Kasumi-1 (cell line): ENCODE data around the gene LEMD2.

ENCODE experiments used
- DNase-seq, 2 experiments: peaks; one replicate each; lab custom pipeline; 2025; lab: John Stamatoyannopoulos, UW

LEMD2 gene

GRCh38 chr6:33756211-33756954, 32.5 kb downstream of the LEMD2 start:
- no peak for DNase-seq

GRCh38 chr6:33755070-33755869, 33.7 kb downstream of the LEMD2 start:
- DNase-seq: no peak

- DNase-seq: no peak
Observed at GRCh38 chr6:33754222-33754621, 34.7 kb downstream of the LEMD2 start.

GRCh38 chr6:33752646-33753015, 36.3 kb downstream of the LEMD2 start:
- DNase-seq: no peak

GRCh38 chr6:33751771-33752645, 36.9 kb downstream of the LEMD2 start:
- no peak for DNase-seq

- no peak for DNase-seq
Observed at GRCh38 chr6:33750244-33750991, 38.5 kb downstream of the LEMD2 start.

GRCh38 chr6:33749401-33749800, 39.5 kb downstream of the LEMD2 start:
- DNase-seq: no peak

- no peak for DNase-seq
Observed at GRCh38 chr6:33748841-33749240, 40.1 kb downstream of the LEMD2 start.

- DNase-seq: no peak
Observed at GRCh38 chr6:33747823-33748222, 41.1 kb downstream of the LEMD2 start.

GRCh38 chr6:33746651-33747100, 42.3 kb downstream of the LEMD2 start, which contains the start of gene IP6K3:
Gene IP6K3 (minus strand): TSS chr6:33746905. CDS start chr6:33735476, 11,429 bp downstream.
- DNase-seq: no peak

GRCh38 chr6:33746036-33746600, 42.8 kb downstream of the LEMD2 start:
- DNase-seq: no peak

- DNase-seq: no peak
Observed at GRCh38 chr6:33745548-33745947, 43.4 kb downstream of the LEMD2 start.

GRCh38 chr6:33744895-33745546, 43.9 kb downstream of the LEMD2 start:
- no peak for DNase-seq

- peak; percentile 62 to 69 for DNase-seq
Observed at GRCh38 chr6:33744001-33744848, 44.7 kb downstream of the LEMD2 start.

- no peak for DNase-seq
Observed at GRCh38 chr6:33742837-33743236, 46.1 kb downstream of the LEMD2 start.

- no peak for DNase-seq
Observed at GRCh38 chr6:33742092-33742491, 46.8 kb downstream of the LEMD2 start.

GRCh38 chr6:33740794-33741193, 48.1 kb downstream of the LEMD2 start:
- DNase-seq: no peak

GRCh38 chr6:33740204-33740608, 48.7 kb downstream of the LEMD2 start:
- no peak for DNase-seq

GRCh38 chr6:33739571-33739970, 49.4 kb downstream of the LEMD2 start:
- no peak for DNase-seq

- DNase-seq: no peak
Observed at GRCh38 chr6:33738879-33739278, 50.1 kb downstream of the LEMD2 start.
